NOMO-1 (cell line): ENCODE data around the gene CRYL1.

Source experiments
- DNase-seq, 2 experiments: peaks; one replicate each; lab custom pipeline; 2025; ENCODE audit not compliant: unreplicated experiment in 2 of 2; lab: John Stamatoyannopoulos, UW

CRYL1 gene

GRCh38 chr13:20497006-20497775 is 28.5 kb downstream of the CRYL1 start:
- peak in 1 of 2 experiments; percentile 14 for DNase-seq

DNA sequence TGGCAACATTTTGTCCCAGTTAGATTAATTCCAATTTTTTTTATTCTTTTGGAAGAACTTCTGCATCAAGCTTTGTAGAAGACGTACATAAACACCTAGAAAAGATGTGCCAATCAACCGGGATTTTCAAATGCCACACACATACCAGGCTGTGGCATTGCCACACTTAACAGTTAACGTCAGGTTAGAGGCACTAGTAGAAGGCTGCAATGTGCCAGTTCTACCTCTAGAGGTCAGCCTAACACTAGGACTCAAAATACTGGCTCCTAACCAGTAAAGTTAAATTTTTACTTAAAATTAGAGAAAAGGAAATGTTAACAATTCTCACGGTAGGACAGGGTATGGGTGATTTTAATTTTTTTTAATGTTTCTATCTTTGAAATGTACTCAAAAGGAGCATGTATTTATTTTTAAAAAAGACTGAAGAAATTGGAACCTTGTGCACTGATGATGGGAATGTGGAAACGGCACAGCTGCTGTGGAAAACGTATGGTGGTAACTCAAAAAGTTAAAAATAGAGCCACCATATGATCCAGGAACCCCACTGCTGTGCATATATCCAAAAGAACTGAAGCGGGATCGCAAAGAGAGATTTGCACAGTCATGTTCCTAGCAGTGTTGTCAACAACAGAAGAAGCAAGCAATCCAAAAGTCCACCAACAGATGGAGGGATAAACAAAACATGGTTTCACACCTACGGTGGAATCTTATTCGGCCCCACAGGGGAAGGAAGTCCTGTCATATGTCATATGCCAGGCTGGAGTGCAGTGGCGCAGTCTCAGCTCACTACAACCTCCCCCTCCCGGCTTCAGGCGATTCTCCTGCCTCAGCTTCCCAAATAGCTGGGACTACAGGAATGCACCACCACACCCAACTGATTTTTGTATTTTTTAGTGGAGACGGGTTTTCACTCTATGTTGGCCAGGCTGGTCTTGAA is 30.3 kb downstream of the CRYL1 start:
- peak; percentile 56 to 83 for DNase-seq

GRCh38 chr13:20494656-20495055 is 31.0 kb downstream of the CRYL1 start:
- no peak for DNase-seq

- DNase-seq: peak; percentile 46 to 52
Observed at GRCh38 chr13:20492641-20493040, 33.0 kb downstream of the CRYL1 start.

GRCh38 chr13:20491926-20492435 is 33.7 kb downstream of the CRYL1 start:
- DNase-seq: no peak

DNA sequence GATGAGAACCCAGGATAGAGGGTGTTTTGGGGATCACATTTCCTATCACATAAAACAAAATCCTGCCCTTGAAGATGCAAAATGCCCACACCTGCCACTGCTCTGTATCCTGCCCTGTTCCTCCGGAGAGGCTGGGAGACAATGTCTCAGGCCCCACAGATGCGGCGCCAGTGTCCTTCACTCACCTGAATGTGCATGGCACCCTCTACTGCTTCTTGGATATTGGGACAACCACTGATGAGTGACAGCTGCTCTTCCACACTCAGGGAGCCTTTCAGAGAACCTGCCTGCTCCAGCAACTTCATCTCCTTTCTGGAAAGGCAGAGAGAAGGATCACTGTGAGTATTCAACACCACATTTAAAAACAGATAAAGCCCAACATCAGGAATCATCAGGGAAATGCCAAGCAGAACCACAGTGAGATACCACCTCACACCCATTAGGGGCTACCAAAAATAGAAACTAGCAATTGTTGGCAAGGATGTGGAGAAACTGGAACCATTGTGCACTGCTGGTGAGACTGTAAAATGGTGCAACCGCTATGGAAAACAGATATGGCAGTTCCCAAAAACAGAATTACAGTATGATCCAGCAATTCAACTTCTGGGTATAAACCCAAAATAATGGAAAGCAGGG is 36.4 kb downstream of the CRYL1 start:
- no peak for DNase-seq

- DNase-seq: no peak
Observed at GRCh38 chr13:20487927-20488326, 37.7 kb downstream of the CRYL1 start.

DNA sequence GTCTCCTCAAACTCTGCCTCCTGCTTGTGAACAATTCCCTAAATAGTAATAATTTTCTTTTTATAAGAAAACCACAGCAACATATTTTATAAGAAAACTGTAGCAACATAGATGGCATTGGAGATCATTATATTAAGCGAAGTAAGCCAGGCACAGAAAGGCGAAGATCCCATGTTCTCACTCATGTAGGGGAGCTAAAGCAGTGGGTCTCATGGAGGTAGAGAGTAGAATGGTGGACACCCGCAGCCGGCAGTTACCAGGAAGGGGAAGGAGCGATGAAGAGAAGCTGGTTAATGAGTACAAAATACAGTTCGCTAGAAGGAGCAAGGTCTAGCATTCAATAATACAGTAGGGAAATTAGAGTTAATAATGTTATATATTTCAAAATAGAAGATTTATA is 42.9 kb downstream of the CRYL1 start:
- DNase-seq: no peak

DNA sequence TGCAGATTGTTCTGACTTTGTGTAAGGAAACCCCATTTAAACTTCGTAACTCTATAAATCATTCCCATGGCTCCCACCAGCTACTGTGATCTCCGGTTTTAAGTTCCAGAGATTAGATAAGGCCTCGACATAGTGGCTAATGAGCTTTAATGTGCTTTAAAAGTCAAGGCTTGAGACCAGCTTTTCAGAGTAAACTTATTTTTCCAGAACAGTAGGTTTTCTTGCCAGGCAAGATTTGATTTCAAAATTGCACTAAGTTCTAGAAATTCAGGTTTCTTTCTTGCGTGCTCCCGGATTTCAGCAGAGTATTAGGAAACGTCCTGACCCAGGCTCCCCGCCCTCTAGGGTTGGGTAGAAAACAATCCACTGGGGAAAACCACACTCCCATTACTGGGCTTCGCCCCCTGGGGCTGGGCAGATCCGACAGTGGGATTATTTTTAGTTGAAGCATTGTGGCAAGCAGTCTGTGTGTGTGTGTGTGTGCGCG is 43.3 kb downstream of the CRYL1 start:
- no peak for DNase-seq

GRCh38 chr13:20477394-20477793 is 48.3 kb downstream of the CRYL1 start:
- DNase-seq: no peak

DNA sequence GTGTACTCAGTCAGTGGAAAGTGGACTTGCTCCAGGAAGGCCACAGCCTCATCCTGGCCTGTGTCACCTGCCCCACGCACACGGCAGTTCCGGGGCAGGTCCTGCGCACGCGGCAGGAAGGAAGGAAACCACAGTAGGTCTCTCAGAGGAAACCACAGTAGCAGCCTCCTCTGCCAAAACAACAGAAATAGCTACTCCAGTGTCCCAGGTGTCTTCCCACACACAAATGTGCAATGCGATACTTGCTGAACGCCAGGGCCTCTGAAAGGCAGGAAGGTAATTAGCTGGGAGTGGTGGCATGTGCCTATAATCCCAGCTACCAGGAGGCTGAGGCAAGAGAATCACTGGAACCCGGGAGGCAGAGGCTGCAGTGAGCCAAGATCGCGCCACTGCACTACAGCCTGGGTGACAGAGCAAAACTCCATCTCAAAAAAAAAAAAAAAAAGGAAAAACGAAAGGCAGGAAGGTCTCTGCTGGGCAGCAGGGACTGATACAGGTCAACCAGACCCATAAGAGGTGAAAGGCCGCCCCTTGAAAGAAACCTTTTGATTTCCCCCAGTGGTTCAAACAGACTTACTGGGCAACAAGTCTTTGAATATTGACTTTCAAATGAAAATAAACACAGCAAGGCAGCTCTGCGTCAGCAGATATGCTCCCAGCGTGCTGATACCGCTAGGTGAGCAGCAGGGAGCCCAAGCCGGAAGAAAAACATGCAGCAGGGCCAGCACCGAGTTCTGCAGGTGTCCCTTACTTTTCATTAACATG is 49.5 kb downstream of the CRYL1 start:
- no peak for DNase-seq

- no peak for DNase-seq
Observed at GRCh38 chr13:20474515-20474914, 51.1 kb downstream of the CRYL1 start.

GRCh38 chr13:20473888-20474287 is 51.8 kb downstream of the CRYL1 start:
- DNase-seq: no peak

- DNase-seq: no peak
Observed at GRCh38 chr13:20473139-20473538, 52.5 kb downstream of the CRYL1 start.

- no peak for DNase-seq
Observed at GRCh38 chr13:20472531-20472930, 53.1 kb downstream of the CRYL1 start.

GRCh38 chr13:20470136-20470535 is 55.5 kb downstream of the CRYL1 start:
- DNase-seq: no peak

GRCh38 chr13:20466371-20466770 is 59.3 kb downstream of the CRYL1 start:
- no peak for DNase-seq

DNA sequence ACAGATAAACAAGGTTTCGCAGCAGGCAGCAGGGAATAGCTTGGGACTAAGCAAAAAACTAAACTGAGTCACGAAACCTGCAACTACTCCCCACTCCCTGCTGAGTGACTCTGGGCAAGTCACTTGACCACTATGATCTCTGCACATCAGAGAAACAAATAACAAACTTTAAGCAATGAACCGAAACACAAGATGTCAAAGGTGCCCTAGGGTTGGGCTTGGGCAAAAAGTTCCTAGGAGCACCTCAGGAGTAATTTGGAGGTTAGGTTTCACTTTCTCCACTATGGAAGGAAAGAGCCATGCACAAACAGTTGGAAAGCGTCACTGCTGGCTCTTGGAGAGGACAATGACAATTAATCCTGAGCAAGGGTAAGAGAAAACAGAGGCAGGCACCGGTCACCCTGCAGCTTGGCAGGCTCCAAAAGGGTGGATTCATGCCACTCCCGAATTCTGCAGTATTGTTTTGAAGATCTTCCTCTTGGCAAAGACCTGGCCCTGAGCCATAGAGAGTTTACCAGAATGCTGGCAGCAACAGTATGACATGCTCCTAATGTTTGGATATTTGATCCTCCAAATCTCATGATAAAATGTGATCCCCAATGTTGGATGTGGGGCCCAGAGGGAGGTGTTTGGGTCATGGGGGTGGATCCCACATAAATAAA is 60.3 kb downstream of the CRYL1 start:
- no peak for DNase-seq

DNA sequence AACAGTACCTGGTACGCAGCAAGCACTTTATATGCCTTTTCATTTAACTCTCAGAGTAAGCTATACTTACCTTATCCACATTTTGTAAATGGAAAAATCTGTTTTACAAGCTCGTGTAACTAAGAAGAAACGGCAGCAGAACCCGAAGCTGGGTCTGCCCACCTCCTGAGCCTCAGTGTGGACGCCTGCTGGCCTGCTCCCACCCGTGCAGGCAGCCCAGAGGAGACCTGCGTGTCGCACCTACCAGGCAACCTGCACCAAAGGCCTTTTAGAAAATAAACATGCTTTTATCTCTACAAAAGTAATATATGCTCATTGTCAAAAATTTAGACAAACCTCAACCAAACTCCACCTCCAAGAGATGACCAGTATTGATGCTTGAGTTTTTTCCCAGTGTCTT is 62.7 kb downstream of the CRYL1 start:
- DNase-seq: no peak

DNA sequence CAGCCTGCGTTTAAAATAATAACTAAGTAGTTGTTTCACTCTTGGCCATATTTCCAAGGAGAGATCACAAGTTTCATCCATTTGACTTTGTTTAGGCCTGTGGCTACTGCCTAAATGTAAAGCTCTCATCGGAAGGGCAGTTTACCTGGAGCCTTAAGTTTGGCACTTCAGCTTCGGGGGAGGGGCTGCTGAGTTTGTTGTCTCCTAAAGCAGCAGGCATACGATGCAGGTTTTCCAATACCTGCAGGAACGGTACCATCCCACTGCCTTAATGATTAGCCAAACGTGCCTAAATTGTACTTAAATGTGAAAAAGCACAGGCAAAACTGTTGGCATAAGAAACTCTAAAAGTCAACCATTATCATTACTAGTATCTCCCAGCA is 63.1 kb downstream of the CRYL1 start:
- DNase-seq: no peak
